ENCODE measurements around the gene GCLC. TPM values are rescaled to one million over a fixed set of nuclear protein-coding genes. Genes with fewer than 3 reads are reported as not detected.

The GCLC gene
- total and polyA plus RNA-seq, 9 of the 15 experiments (the other 6 are each of a cell fraction or from before 2014, with no cell fraction given): 3.9 to 20.0 (median 9.4) TPM

DNA sequence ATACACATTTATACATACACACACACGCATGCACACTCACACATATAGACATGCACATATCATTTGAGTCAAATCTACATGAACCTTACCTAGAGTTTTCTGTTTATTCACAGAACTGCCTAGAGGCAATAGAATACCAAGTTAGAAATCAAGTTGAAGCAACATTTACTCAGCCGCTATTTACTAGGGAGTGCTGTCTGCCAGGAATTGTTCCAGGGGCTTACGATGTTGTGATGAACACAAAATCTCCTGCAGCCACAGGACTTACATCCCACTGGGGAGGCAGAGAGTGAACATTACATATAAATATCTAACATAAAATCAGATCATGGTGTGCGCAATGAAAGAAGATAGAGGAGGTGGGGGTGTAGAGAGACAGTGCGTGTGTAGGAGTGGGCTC is 80.4 kb downstream of the GCLC start:
- FAIRE-seq (no peak), DNase-seq (ENCODE audit: extremely low read depth in 1 of 4, low spot score in 3 of 4) (no peak), ATAC-seq (no peak)
- Histone ChIP-seq H3K4me1 (replicated peaks in 1 of 2; ENCODE audit: control insufficient read depth in 2 of 2, insufficient read depth in 2 of 2, low read length in 2 of 2) (no peaks in the 10 kb centered on the region; a peak in 2 of 5 replicates), H4K20me1 (replicated peaks; ENCODE audit: control insufficient read depth, insufficient read depth, low read length) (no peaks in the 10 kb centered on the region), H3K4me2 (ENCODE audit: insufficient read depth, low read length) (no peak overlapping the region), H3K9me1 (ENCODE audit: control insufficient read depth, insufficient read depth, low read length) (no peaks in the 10 kb centered on the region), H3K9ac (ENCODE audit: insufficient read depth in 1 of 2, low read depth in 2 of 2, low read length in 2 of 2) (no peak overlapping the region), H2AFZ (ENCODE audit: low read depth, low read length) (no peak overlapping the region), H3K27ac (ENCODE audit: extremely low read depth, low read depth, low read length) (no peak overlapping the region), H3K79me2 (ENCODE audit: control insufficient read depth, insufficient read depth, low read length) (no peaks in the 10 kb centered on the region), H3K4me3 (no peak overlapping the region), H3K9me3 (replicated peaks; ENCODE audit: control insufficient read depth, insufficient read depth, low read depth, low read length) (no peaks in the 10 kb centered on the region), H3K27me3 (ENCODE audit: control insufficient read depth in 2 of 2, insufficient read depth in 2 of 2, low read length in 2 of 2) (no peaks in the 10 kb centered on the region; a peak in 2 of 5 replicates), H3K36me3 (ENCODE audit: control insufficient read depth, insufficient read depth, low read length) (no peaks in the 10 kb centered on the region)
- ChIA-PET POLR2A (interaction anchor here (1.1 kb wide), 1 partner anchor 12 kb away, joined by 3 read pairs; no protein-coding TSS in a partner anchor), CTCF (ENCODE audit: low intra/inter-chr PET ratio) (no interaction called here)
- in situ Hi-C loops (cut with MboI): no loop called here
- intact Hi-C loops (cut with micrococcal nuclease): no loop called here
- BruUV-seq (replicated peaks): no TSS peak
- 32% methylated on average over 5 of the region's 5 CpGs for WGBS (ENCODE audit: insufficient coverage, low coverage, missing lambda C conversion rate)
- TF ChIP-seq ZNF77 (CRISPR knock-in tag; IDR thresholded peaks at IDR 0.05): no peak
- TF ChIP-seq SNRNP70 (optimal IDR thresholded peaks at IDR 0.05; ENCODE audit: low read depth, low read length): no peak
- no peak for TF ChIP-seq ZNF583 (CRISPR knock-in tag; IDR thresholded peaks at IDR 0.05)
- TF ChIP-seq PML (IDR thresholded peaks at IDR 0.05; ENCODE audit: low read length): no peak
- TF ChIP-seq, protein P1, sequence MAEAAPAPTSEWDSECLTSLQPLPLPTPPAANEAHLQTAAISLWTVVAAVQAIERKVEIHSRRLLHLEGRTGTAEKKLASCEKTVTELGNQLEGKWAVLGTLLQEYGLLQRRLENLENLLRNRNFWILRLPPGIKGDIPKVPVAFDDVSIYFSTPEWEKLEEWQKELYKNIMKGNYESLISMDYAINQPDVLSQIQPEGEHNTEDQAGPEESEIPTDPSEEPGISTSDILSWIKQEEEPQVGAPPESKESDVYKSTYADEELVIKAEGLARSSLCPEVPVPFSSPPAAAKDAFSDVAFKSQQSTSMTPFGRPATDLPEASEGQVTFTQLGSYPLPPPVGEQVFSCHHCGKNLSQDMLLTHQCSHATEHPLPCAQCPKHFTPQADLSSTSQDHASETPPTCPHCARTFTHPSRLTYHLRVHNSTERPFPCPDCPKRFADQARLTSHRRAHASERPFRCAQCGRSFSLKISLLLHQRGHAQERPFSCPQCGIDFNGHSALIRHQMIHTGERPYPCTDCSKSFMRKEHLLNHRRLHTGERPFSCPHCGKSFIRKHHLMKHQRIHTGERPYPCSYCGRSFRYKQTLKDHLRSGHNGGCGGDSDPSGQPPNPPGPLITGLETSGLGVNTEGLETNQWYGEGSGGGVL (CRISPR knock-in tag; IDR thresholded peaks at IDR 0.05): no peak
- TF ChIP-seq KAT7 (CRISPR knock-in tag; IDR thresholded peaks at IDR 0.05; ENCODE audit: borderline replicate concordance): no peak
- TF ChIP-seq SAFB (IDR thresholded peaks at IDR 0.05; ENCODE audit: borderline replicate concordance, low read depth, low read length): no peak
- TF ChIP-seq NELFE (IDR thresholded peaks at IDR 0.05; ENCODE audit: insufficient read depth, insufficient read length): no peak
- no peak for TF ChIP-seq SIN3A (IDR thresholded peaks at IDR 0.05; ENCODE audit: borderline replicate concordance in 2 of 2, control insufficient read depth in 1 of 2, low read depth in 2 of 2, low read length in 2 of 2)
- no peak for TF ChIP-seq ZNF253 (CRISPR knock-in tag; conservative IDR thresholded peaks at IDR 0.05)
- TF ChIP-seq, protein P2, sequence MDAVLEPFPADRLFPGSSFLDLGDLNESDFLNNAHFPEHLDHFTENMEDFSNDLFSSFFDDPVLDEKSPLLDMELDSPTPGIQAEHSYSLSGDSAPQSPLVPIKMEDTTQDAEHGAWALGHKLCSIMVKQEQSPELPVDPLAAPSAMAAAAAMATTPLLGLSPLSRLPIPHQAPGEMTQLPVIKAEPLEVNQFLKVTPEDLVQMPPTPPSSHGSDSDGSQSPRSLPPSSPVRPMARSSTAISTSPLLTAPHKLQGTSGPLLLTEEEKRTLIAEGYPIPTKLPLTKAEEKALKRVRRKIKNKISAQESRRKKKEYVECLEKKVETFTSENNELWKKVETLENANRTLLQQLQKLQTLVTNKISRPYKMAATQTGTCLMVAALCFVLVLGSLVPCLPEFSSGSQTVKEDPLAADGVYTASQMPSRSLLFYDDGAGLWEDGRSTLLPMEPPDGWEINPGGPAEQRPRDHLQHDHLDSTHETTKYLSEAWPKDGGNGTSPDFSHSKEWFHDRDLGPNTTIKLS (IDR thresholded peaks at IDR 0.05; ENCODE audit: borderline replicate concordance, low read depth): no peak
- no peak for TF ChIP-seq PHB2 (IDR thresholded peaks at IDR 0.05; ENCODE audit: low read depth)
- no peak for TF ChIP-seq RNF2 (IDR thresholded peaks at IDR 0.05)
- TF ChIP-seq EGR1 (conservative IDR thresholded peaks at IDR 0.05): no peak
- TF ChIP-seq, protein P3, sequence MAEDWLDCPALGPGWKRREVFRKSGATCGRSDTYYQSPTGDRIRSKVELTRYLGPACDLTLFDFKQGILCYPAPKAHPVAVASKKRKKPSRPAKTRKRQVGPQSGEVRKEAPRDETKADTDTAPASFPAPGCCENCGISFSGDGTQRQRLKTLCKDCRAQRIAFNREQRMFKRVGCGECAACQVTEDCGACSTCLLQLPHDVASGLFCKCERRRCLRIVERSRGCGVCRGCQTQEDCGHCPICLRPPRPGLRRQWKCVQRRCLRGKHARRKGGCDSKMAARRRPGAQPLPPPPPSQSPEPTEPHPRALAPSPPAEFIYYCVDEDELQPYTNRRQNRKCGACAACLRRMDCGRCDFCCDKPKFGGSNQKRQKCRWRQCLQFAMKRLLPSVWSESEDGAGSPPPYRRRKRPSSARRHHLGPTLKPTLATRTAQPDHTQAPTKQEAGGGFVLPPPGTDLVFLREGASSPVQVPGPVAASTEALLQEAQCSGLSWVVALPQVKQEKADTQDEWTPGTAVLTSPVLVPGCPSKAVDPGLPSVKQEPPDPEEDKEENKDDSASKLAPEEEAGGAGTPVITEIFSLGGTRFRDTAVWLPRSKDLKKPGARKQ (CRISPR knock-in tag; IDR thresholded peaks at IDR 0.05): no peak
- TF ChIP-seq, protein P4, sequence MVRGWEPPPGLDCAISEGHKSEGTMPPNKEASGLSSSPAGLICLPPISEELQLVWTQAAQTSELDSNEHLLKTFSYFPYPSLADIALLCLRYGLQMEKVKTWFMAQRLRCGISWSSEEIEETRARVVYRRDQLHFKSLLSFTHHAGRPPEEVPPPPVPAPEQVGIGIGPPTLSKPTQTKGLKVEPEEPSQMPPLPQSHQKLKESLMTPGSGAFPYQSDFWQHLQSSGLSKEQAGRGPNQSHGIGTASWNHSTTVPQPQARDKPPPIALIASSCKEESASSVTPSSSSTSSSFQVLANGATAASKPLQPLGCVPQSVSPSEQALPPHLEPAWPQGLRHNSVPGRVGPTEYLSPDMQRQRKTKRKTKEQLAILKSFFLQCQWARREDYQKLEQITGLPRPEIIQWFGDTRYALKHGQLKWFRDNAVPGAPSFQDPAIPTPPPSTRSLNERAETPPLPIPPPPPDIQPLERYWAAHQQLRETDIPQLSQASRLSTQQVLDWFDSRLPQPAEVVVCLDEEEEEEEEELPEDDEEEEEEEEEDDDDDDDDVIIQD (CRISPR knock-in tag; IDR thresholded peaks at IDR 0.05): no peak
- no peak for TF ChIP-seq PURB (CRISPR knock-in tag; IDR thresholded peaks at IDR 0.05; ENCODE audit: low read depth)

Measured in K562 (cell line).